GM18505 (cell line): ENCODE results near the gene PRKCA.

ENCODE experiments used
- ATAC-seq: cut with Tn5 transposase; IDR thresholded peaks from one replicate; pipeline ENCODE4 v1.9.1; 2021; ENCODE audit not compliant: unreplicated experiment
- POLR2A ChIP-seq: IDR thresholded peaks from 4 replicates; pipeline ENCODE4 v1.6.1; 2011; ENCODE audit warnings: borderline replicate concordance; ENCODE audit not compliant: insufficient read depth, insufficient read length; ENCODE audit errors: extremely low read depth

The PRKCA gene

GRCh38 chr17:66435182-66435581 lies 132.8 kb downstream of the PRKCA start:
- no peak for TF ChIP-seq POLR2A
- ATAC-seq, result no peak

GRCh38 chr17:66436631-66437030 lies 134.2 kb downstream of the PRKCA start:
- no peak for TF ChIP-seq POLR2A
- no peak for ATAC-seq

DNA sequence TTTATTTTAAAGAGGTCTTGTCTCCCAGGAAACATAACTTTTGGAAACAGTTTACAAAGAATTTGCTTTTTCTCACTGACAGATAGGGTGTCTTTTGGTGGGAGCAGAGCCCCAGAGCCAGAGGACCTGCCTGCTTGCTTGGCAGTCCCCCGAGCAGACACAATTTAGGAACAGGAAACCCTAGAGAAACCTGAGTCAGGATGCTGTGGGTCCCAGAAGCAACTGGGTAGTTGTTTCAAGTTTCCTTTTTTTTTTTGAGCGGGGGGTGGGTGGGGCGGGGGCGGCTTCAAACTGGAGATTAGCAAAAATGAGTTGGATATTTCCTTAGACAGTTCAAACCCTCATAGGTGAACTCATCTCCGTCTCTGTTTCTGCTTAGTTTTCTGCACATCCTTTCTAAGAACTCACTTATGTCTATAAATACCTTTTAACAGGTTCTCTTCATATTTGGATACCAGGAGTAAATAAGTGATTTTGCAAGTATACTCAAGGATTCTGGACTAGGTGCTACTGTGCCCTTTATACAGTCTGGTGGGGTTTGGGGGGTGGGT lies 135.1 kb downstream of the PRKCA start:
- no peak for ATAC-seq
- TF ChIP-seq POLR2A, result no peak

- no peak for TF ChIP-seq POLR2A
Measured at GRCh38 chr17:66438101-66438500, 135.7 kb downstream of the PRKCA start.

DNA sequence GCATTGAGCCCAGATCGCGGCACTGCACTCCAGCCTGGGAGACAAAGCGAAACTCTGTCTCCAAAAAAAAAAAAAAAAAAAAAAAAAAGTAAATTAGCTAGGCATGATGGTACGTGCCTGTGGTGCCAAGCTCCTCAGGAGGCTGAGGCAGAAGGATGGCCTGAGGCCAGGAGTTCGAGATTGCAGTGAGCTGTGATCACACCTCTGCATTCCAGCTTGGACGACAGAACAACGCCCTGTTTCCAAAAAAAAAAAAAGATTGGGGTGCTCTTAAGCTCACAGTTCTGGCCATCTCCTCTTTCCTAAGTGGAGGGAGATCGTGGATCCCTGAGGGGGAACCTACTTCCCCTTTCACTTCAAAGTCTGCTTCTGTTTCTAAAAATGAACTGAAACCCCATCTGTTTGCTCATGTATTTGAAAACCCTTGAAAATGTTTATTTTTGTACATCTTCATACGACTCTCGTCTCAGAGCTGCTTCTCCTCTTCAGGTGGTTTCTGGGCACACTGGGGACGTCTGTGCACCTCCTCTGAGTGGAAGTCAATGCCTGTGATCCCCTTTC lies 138.8 kb downstream of the PRKCA start:
- peak; percentile 81 for ATAC-seq
- TF ChIP-seq POLR2A, result no peak

More at GRCh38 chr17:66438101-66438500, 135.7 kb downstream of the PRKCA start:
- no peak for ATAC-seq

DNA sequence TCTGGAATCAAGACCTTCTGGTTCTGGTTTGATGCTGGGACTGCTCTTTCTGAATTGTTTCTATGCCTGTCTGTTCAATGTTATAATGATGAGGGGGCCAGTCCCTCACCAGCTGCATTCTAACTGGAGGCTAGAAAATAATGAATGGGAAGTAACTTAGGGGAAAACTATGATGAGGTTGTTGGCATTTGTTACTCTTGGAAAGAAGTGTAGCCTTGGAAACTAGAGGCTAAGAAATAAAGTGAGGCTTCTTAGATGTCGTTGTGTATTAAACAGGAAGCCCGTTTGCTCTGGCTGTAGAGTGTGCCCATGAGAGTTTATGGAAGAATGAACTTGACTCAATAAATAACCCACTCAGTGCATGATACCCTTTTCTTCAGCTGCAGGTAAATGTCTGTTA lies 140.8 kb downstream of the PRKCA start:
- no peak for ATAC-seq
- TF ChIP-seq POLR2A, result no peak

DNA sequence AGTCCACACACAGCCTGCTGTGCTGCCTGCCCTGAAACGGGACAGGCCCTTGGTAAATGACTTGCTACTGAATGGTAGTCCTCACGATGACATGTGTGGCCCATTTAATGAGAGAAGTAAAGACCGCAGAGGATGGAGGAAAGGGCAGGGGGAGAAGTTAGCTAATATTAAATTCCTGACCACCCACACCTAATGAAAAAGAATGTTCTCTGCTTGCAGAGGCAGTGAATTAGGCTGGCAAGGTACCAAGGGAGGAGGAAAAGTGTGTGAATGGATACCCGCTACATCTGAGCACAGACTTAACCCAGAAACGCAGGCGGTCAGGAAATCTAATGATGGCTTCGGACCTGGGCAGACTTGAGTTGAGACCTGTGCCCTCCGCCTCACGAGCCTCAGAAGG lies 141.2 kb downstream of the PRKCA start:
- ATAC-seq, result no peak

DNA sequence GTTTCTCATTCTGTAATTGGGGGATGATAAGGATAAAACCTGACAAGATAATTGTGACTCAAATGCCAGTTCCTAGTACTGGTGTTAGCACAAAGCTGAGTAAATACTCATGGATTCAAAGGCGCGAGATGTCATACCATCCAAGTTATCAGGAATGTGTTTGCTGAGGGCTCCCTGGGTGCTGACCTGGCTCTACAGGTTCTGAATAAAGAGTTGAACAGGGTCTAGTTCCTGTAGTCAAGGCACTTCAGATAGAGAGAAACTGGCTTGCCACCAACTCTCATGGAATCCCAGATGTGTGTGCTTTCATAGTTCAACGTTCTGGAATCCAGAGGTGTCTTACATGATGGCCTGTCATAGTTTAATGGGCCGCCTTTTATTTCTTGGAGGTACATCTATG lies 141.6 kb downstream of the PRKCA start:
- TF ChIP-seq POLR2A, result no peak
- no peak for ATAC-seq

More for the DNA sequence above, 141.2 kb downstream of the PRKCA start:
- no peak for TF ChIP-seq POLR2A

DNA sequence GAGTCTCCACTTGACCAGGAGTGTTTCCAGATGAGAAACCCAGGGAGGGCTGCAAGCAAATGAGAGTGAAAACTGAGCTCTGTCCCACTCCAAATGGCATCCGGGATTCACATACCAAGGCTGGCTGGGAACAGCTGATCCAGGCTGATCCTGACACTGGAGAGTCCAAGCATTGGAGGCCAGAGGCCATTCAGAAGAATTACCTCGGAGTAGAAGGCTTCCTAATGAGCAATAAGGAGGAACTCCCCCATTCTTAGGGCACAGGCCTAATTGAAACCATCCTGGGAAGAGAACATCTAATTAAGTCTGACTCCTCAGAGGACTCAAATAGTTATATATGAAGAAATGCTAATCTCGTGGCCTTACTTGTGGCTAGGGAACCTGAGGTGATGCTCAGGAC lies 142.8 kb downstream of the PRKCA start:
- no peak for ATAC-seq
- no peak for TF ChIP-seq POLR2A

DNA sequence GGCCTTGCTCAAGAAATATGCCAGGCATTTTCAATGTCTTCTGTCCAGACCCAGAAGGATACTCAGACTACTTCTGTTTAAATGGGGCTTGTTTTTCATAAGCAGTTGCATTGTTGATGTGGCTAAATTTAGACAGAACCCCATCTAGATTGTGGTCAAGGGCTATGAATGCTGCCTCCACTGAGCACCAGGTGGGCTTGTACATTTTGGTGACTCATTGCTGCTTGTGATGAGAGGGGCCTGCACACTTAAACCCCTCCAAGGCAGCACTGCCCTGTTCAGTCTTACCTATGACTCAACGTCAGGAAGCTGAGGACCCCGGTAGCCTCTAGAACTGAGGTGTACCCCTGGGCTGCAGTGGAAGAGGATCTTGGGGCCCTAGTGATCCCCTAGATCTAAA lies 144.0 kb downstream of the PRKCA start:
- TF ChIP-seq POLR2A, result no peak
- ATAC-seq, result no peak

DNA sequence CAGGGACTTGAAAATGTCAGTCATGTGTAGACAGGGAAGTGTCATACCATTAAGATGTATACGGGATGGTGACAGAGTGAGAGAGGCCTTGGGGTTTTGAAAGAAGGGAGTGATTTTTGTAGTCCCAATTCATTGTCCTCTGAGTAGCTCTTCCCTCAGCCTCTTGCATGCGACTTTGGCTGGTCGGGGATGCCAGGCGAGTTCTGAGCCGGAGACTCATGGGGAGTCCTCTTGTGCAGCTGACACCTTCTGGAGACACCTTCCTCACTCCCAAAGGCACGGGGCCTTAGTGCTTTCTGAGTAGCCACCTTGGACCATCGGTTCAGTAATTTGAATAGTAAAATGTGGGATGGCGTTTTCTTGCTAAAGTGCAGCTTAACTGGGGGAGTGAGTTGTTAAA lies 144.7 kb downstream of the PRKCA start:
- ATAC-seq, result no peak
- TF ChIP-seq POLR2A, result no peak

- no peak for ATAC-seq
- no peak for TF ChIP-seq POLR2A
Measured at GRCh38 chr17:66448026-66448639, 145.7 kb downstream of the PRKCA start.

GRCh38 chr17:66449418-66449977 lies 147.1 kb downstream of the PRKCA start:
- ATAC-seq, result no peak
- no peak for TF ChIP-seq POLR2A
